MM.1S (cell line): ENCODE results near the gene TP53I13.

Experiments
- CTCF ChIP-seq: fragments of 300-600 bp; sonication (generic); IDR thresholded peaks from 2 replicates; pipeline ENCODE4 v1.5.1; 2016; ENCODE audit warnings: antibody characterized with exemption, low read length, mixed read lengths
- EZH2 ChIP-seq: fragments of 300-600 bp; sonication (generic); optimal IDR thresholded peaks from 2 replicates; pipeline ENCODE3; 2017; ENCODE audit warnings: low read depth, mild to moderate bottlenecking, antibody characterized with exemption, low read length, mixed read lengths
- EZH2phosphoT487 ChIP-seq: fragments of 300-600 bp; sonication (generic); IDR thresholded peaks from 2 replicates; pipeline ENCODE4 v1.6.1; 2018; ENCODE audit warnings: antibody characterized with exemption, low read length

GRCh38 chr17:29594519-29595090 is 26.1 kb downstream of the TP53I13 start:
- no peak; the same call in 1 of the 2 replicates for TF ChIP-seq CTCF
- TF ChIP-seq EZH2: no peak
- TF ChIP-seq EZH2phosphoT487: no peak
